Loucy (cell line): ENCODE data around the gene ACOT4.
A peak's percentile ranks its signal among the peaks of the same experiment; 100 is the strongest.
"Not testable (repeated sequence)": the region's sequence is repeated elsewhere in the genome, so short reads cannot be mapped to it uniquely, and the experiment has no call there.

Experiments
- H2AFZ ChIP-seq: fragments of 200-600 bp; sonication (generic); 2 replicates; pipeline ENCODE4 v1.6.0; 2016; ENCODE audit warnings: antibody characterized with exemption, mild to moderate bottlenecking, low read length, moderate library complexity
- H3F3A ChIP-seq: fragments of 200-600 bp; 2 replicates; pipeline ENCODE4 v1.6.0; 2016; ENCODE audit warnings: antibody characterized with exemption, low read depth, mild to moderate bottlenecking
- H3K27me3 ChIP-seq: fragments of 200-600 bp; sonication (generic); 2 replicates; pipeline ENCODE4 v1.6.1; 2014; ENCODE audit warnings: low read length, mild to moderate bottlenecking; ENCODE audit not compliant: insufficient read depth, poor library complexity, severe bottlenecking
- H3K36me3 ChIP-seq: fragments of 200-600 bp; sonication (generic); 2 replicates; pipeline ENCODE4 v1.6.1; 2016; ENCODE audit warnings: low read length; ENCODE audit not compliant: insufficient read depth
- H3K4me1 ChIP-seq: fragments of 200-600 bp; sonication (generic); 2 replicates; pipeline ENCODE4 v1.5.1; 2014; ENCODE audit warnings: low read length, mild to moderate bottlenecking; ENCODE audit not compliant: insufficient read depth, poor library complexity, severe bottlenecking
- H3K4me2 ChIP-seq: fragments of 200-600 bp; sonication (generic); 2 replicates; pipeline ENCODE4 v1.6.0; 2014; ENCODE audit warnings: antibody characterized with exemption, low read length, low read depth, mild to moderate bottlenecking; ENCODE audit not compliant: poor library complexity, severe bottlenecking
- H3K4me3 ChIP-seq: fragments of 200-600 bp; sonication (generic); 2 replicates; pipeline ENCODE4 v1.5.1; 2014; ENCODE audit warnings: low read length, mild to moderate bottlenecking, mixed read lengths; ENCODE audit not compliant: poor library complexity, severe bottlenecking
- H3K79me2 ChIP-seq: fragments of 200-600 bp; sonication (generic); 2 replicates; pipeline ENCODE4 v1.6.1; 2014; ENCODE audit warnings: low read length; ENCODE audit not compliant: insufficient read depth
- H3K9ac ChIP-seq: fragments of 200-600 bp; sonication (generic); 2 replicates; pipeline ENCODE4 v1.6.0; 2014; ENCODE audit warnings: mild to moderate bottlenecking, low read depth, low read length, moderate library complexity; ENCODE audit not compliant: poor library complexity, severe bottlenecking
- H3K9me2 ChIP-seq: fragments of 200-600 bp; sonication (generic); replicated peaks from 2 replicates; pipeline ENCODE4 v1.6.1; 2016; ENCODE audit warnings: low read depth, low read length, mixed read lengths
- H3K9me3 ChIP-seq: fragments of 200-600 bp; sonication (generic); 2 replicates; pipeline ENCODE4 v1.6.1; 2014; ENCODE audit warnings: mild to moderate bottlenecking, antibody characterized with exemption, low read length, low read depth; ENCODE audit not compliant: insufficient read depth
- H4K20me1 ChIP-seq: fragments of 200-600 bp; sonication (generic); 2 replicates; pipeline ENCODE4 v1.6.0; 2014; ENCODE audit warnings: antibody characterized with exemption, low read length, mild to moderate bottlenecking; ENCODE audit not compliant: insufficient read depth, poor library complexity, severe bottlenecking
- EZH2phosphoT487 ChIP-seq: fragments of 200-600 bp; IDR thresholded peaks from 2 replicates; pipeline ENCODE4 v1.6.1; 2018; ENCODE audit warnings: antibody characterized with exemption, mild to moderate bottlenecking, moderate library complexity, borderline replicate concordance
- TF ChIP-seq, protein P1 (sequence below): fragments of 200-600 bp; sonication (generic); conservative IDR thresholded peaks from 2 replicates; pipeline ENCODE4 v1.5.1; 2014; ENCODE audit warnings: mild to moderate bottlenecking, antibody characterized with exemption, low read length

ACOT4 gene

DNA sequence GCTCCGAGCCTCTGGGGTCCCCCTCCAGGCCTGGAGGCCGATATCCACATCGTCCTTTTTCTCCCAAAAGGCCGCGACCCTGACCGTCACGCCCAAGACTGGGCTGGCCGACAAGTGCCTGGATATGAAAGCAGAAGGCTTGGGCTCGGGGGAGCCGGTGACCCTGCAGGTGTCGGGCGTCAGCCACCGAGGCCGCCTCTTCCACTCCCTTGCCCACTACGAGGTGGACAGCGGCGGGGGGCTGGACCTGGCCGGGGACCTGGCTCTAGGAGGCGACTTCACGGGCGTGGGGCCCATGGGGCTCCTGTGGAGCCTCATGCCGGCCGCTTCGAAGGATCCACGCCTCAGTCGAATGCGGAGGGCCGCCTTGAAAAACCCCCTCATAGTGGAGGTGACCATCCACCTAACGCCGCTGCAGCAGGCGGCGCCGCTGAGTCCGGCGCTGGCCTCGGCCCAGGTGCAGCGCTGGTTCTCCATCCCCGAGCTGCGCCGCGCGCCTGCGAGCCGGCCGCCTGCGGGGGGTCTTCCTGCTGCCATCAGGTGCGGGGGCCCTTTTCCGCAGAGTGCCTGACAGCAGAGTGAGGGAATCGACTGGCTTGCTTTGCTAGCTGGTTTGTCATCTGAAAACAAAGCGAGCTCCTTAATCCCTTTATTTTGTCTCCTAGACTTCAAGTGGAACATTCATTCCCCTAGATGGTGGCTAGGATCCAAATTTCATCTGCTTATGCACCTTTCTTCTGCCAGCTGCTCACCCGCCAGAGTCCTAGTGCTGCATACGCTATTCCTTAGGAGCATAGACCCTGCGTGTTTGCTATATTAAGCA, 42.5 kb downstream of the ACOT4 start:
- Histone ChIP-seq H3K4me2 (peak overlapping the region; percentile 48), H3K9me3 (no peaks in the 10 kb centered on the region), H3K9ac (peak overlapping the region; percentile 36), H3K4me1 (no peaks in the 10 kb centered on the region), H3K9me2 (no peaks in the 10 kb centered on the region), H3K27me3 (no peaks in the 10 kb centered on the region), H3K36me3 (no peaks in the 10 kb centered on the region), H2AFZ (peak overlapping the region; percentile 85; the same call in 1 of the 2 replicates), H3K79me2 (no peaks in the 10 kb centered on the region), H3K4me3 (peak overlapping the region; percentile 44), H3F3A (no peaks in the 10 kb centered on the region), H4K20me1 (no peaks in the 10 kb centered on the region)
- TF ChIP-seq, protein P1, sequence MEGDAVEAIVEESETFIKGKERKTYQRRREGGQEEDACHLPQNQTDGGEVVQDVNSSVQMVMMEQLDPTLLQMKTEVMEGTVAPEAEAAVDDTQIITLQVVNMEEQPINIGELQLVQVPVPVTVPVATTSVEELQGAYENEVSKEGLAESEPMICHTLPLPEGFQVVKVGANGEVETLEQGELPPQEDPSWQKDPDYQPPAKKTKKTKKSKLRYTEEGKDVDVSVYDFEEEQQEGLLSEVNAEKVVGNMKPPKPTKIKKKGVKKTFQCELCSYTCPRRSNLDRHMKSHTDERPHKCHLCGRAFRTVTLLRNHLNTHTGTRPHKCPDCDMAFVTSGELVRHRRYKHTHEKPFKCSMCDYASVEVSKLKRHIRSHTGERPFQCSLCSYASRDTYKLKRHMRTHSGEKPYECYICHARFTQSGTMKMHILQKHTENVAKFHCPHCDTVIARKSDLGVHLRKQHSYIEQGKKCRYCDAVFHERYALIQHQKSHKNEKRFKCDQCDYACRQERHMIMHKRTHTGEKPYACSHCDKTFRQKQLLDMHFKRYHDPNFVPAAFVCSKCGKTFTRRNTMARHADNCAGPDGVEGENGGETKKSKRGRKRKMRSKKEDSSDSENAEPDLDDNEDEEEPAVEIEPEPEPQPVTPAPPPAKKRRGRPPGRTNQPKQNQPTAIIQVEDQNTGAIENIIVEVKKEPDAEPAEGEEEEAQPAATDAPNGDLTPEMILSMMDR, result no peak
- no peak for TF ChIP-seq EZH2phosphoT487

DNA sequence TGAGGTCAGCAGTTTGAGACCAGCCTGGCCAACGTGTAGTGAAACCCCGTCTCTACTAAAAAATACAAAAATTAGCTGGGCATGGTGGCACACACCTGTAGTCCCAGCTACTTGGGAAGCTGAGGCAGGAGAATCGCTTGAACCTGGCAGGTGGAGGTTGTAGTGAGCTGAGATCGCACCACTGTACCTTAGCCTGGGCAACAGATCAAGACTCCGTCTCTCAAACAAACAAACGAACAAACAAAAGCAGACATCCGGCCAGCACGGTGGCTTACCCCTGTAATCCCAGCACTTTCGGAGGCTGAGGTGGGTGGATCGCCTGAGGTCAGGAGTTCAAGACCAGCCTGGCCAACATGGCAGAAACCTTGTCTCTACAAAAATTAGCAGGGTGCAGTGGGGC, 44.7 kb downstream of the ACOT4 start:
- H3K4me1 ChIP-seq, H2AFZ ChIP-seq, H3K9me3 ChIP-seq, H4K20me1 ChIP-seq, H3K9me2 ChIP-seq, H3F3A ChIP-seq, H3K79me2 ChIP-seq, H3K4me3 ChIP-seq, H3K4me2 ChIP-seq, H3K27me3 ChIP-seq, H3K36me3 ChIP-seq, H3K9ac ChIP-seq: not testable (repeated sequence)

DNA sequence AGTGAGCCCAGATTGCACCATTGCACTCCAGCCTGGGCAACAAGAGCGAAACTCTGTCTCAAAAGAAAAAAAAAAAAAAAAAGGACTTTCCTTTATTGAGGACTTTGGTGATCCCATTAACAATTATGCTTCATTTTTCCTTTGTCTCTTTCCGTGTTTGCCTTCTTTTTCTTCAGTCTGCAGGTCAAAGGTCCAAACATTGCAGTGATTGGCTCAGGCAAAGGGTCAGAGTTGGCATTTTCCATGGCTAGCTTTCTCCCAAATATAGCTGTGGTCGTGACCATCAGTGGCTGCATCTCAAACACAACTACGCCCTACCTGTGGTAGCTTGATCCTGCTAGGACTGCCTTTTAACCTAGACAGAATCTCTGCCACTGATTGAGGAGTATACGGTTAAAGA, 46.2 kb downstream of the ACOT4 start:
- no peak overlapping the region for H3K4me3 ChIP-seq
- no peaks in the 10 kb centered on the region for H3K4me1 ChIP-seq
- H3K9me2 ChIP-seq, result no peaks in the 10 kb centered on the region
- no peaks in the 10 kb centered on the region for H3K79me2 ChIP-seq
- H3K9ac ChIP-seq, result no peak overlapping the region
- H3K36me3 ChIP-seq, result no peaks in the 10 kb centered on the region
- no peaks in the 10 kb centered on the region for H3K9me3 ChIP-seq
- H3K4me2 ChIP-seq, result no peak overlapping the region
- no peaks in the 10 kb centered on the region for H4K20me1 ChIP-seq
- no peak for TF ChIP-seq EZH2phosphoT487
- TF ChIP-seq, protein P1, result no peak
- no peaks in the 10 kb centered on the region for H3F3A ChIP-seq
- no peak overlapping the region for H2AFZ ChIP-seq
- no peaks in the 10 kb centered on the region for H3K27me3 ChIP-seq

DNA sequence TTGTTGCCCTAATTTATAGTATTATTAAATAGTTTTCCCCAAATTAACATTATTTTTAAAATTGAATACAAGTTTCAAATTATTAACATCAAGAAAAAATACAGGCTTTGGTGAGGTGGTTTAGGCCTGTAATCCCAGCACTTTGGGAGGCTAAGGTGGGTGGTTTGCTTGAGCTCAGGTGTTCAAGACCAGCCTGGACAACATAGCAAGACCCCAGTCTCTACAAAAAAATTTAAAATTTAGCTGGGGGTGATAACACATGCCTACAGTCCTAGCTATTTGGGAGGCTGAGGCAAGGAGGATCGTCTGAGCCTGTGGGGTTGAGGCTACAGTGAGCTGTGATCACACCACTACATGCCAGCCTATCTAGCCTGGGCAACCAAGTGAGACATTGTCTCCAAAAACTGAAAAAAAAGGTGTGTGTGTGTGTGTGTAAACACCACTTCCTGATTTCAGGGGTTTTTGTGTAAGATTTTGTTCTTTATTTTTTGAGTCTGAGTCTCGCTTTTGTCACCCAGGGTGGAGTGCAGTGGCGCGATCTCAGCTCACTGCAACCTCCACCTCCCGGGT, 49.2 kb downstream of the ACOT4 start:
- Histone ChIP-seq H3K79me2 (no peaks in the 10 kb centered on the region), H3K9ac (no peak overlapping the region), H3K27me3 (no peaks in the 10 kb centered on the region), H3K4me2 (no peak overlapping the region), H3K9me3 (no peaks in the 10 kb centered on the region), H3K36me3 (no peaks in the 10 kb centered on the region), H3K9me2 (no peaks in the 10 kb centered on the region), H3F3A (no peaks in the 10 kb centered on the region), H3K4me1 (peaks cover 16% of the 10 kb centered on the region), H2AFZ (no peak overlapping the region), H3K4me3 (no peak overlapping the region), H4K20me1 (no peaks in the 10 kb centered on the region)
- TF ChIP-seq EZH2phosphoT487, result no peak
- TF ChIP-seq, protein P1, result no peak
